Esophagus squamous epithelium (tissue), 4 donors: ENCODE measurements around the gene GYG1.
"Not testable (repeated sequence)": the region's sequence is repeated elsewhere in the genome, so short reads cannot be mapped to it uniquely, and the experiment has no call there.

Source experiments
- POLR2A ChIP-seq, 4 donors: fragments of 450-650 bp; IDR thresholded peaks; one replicate each; pipeline ENCODE4 v1.6.1; 2017; ENCODE audit warnings: antibody characterized with exemption in 4 of 4, mild to moderate bottlenecking in 4 of 4, moderate library complexity in 3 of 4
- TF ChIP-seq, protein P1 (sequence below), 6 experiments: fragments of 450-650 bp in 4 of 6; fragments of 200-600 bp in 2 of 6; sonication (generic) in 2 of 6; IDR thresholded peaks; one replicate each; pipeline ENCODE4 v1.5.1; 2016 to 2019; ENCODE audit warnings: antibody characterized with exemption in 6 of 6, mild to moderate bottlenecking in 4 of 6, moderate library complexity in 4 of 6

DNA sequence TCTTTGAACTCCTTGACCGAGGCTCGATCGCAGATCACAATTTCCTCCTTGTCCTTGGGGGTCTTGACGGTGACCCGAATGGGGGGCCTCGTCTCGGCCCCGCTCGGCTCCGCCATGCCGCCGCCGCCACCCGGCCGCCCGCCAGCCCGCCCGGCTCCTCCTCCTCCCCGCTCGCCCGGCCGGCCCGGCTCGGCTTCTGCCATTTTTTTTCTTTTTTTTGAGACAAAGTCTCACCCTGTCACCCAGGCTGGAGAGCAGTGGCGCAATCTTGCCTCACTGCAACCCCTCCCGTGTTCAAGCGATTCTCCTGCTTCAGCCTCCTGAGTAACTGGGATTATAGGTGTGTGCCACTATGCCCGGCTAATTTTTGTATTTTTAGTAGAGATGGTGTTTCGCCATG is 3.8 kb upstream of the GYG1 start:
- TF ChIP-seq, protein P1, sequence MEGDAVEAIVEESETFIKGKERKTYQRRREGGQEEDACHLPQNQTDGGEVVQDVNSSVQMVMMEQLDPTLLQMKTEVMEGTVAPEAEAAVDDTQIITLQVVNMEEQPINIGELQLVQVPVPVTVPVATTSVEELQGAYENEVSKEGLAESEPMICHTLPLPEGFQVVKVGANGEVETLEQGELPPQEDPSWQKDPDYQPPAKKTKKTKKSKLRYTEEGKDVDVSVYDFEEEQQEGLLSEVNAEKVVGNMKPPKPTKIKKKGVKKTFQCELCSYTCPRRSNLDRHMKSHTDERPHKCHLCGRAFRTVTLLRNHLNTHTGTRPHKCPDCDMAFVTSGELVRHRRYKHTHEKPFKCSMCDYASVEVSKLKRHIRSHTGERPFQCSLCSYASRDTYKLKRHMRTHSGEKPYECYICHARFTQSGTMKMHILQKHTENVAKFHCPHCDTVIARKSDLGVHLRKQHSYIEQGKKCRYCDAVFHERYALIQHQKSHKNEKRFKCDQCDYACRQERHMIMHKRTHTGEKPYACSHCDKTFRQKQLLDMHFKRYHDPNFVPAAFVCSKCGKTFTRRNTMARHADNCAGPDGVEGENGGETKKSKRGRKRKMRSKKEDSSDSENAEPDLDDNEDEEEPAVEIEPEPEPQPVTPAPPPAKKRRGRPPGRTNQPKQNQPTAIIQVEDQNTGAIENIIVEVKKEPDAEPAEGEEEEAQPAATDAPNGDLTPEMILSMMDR (IDR thresholded peaks at IDR 0.05), result not testable (repeated sequence)
- not testable (repeated sequence) for TF ChIP-seq POLR2A (IDR thresholded peaks at IDR 0.05)
